PC-9 (cell line): Measurements from ENCODE around the gene RAD51D. TPM values are rescaled to one million over a fixed set of nuclear protein-coding genes. Genes with fewer than 3 reads are reported as not detected.

Source experiments
- BruUV-seq: library from RNA; stranded (reverse); fragments of 400-500 nt; replicated peaks from 2 replicates; lab custom pipeline; 2021; lab: Mats Ljungman, UMichigan
- CTCF ChIA-PET: fragments of 300-600 bp; sonication (Branson Sonifier 250); formaldehyde crosslinking; loops from one replicate; lab custom pipeline; 2022; ENCODE audit warnings: antibody characterized with exemption; lab: Charles Lee
- POLR2A ChIA-PET: fragments of 300-600 bp; sonication (Branson Sonifier 250); formaldehyde crosslinking; loops from one replicate; lab custom pipeline; 2022; ENCODE audit warnings: antibody characterized with exemption; ENCODE audit not compliant: unreplicated experiment; lab: Charles Lee
- DNase-seq, 2 experiments: peaks; one replicate each; pipeline versions ENCODE4 v3.0.0 to v3.0.0-alpha.2; 2015 to 2022; ENCODE audit warnings: mixed read lengths in 1 of 2
- H2AFZ ChIP-seq: fragments of 200-600 bp; sonication (generic); 2 replicates; pipeline ENCODE4 v1.8.1; 2017; ENCODE audit warnings: antibody characterized with exemption
- H3F3A ChIP-seq: fragments of 200-600 bp; sonication (generic); 2 replicates; pipeline ENCODE4 v1.8.1; 2017; ENCODE audit warnings: antibody characterized with exemption, mild to moderate bottlenecking, low read depth; ENCODE audit not compliant: insufficient read depth
- H3K27ac ChIP-seq: fragments of 200-600 bp; sonication (generic); 2 replicates; pipeline ENCODE4 v1.6.1; 2016; ENCODE audit warnings: mixed run types
- H3K27me3 ChIP-seq: fragments of 200-600 bp; sonication (generic); 2 replicates; pipeline ENCODE4 v1.6.1; 2016; ENCODE audit warnings: low read depth, mixed run types; ENCODE audit not compliant: insufficient read depth
- H3K36me3 ChIP-seq: fragments of 200-600 bp; sonication (generic); 2 replicates; pipeline ENCODE4 v1.6.1; 2016; ENCODE audit warnings: low read depth, mixed run types
- H3K4me1 ChIP-seq: fragments of 200-600 bp; sonication (generic); replicated peaks from 2 replicates; pipeline ENCODE4 v1.6.1; 2016; ENCODE audit warnings: mixed run types; ENCODE audit not compliant: insufficient read depth
- H3K4me2 ChIP-seq: fragments of 200-600 bp; sonication (generic); 2 replicates; pipeline ENCODE4 v1.6.1; 2017; ENCODE audit warnings: mixed run types
- H3K4me3 ChIP-seq: fragments of 200-600 bp; sonication (generic); 2 replicates; pipeline ENCODE4 v1.6.1; 2016; ENCODE audit warnings: mixed run types
- H3K79me2 ChIP-seq: fragments of 200-600 bp; sonication (generic); 2 replicates; pipeline ENCODE4 v1.6.1; 2017; ENCODE audit warnings: low read depth, mixed run types
- H3K9me2 ChIP-seq: fragments of 200-600 bp; sonication (generic); 2 replicates; pipeline ENCODE4 v1.8.1; 2017; ENCODE audit warnings: mild to moderate bottlenecking; ENCODE audit not compliant: insufficient read depth
- H3K9me3 ChIP-seq: fragments of 200-600 bp; sonication (generic); 2 replicates; pipeline ENCODE4 v1.8.1; 2016; ENCODE audit warnings: low read depth; ENCODE audit not compliant: insufficient read depth
- H4K20me1 ChIP-seq: fragments of 200-600 bp; sonication (generic); 2 replicates; pipeline ENCODE4 v1.8.1; 2017; ENCODE audit not compliant: insufficient read depth
- EZH2 ChIP-seq: fragments of 200-600 bp; sonication (generic); IDR thresholded peaks from 2 replicates; pipeline ENCODE4 v1.8.0; 2017; ENCODE audit warnings: antibody characterized with exemption, low read depth
- intact Hi-C: fragments of 100-400 bp; cut with micrococcal nuclease; formaldehyde crosslinking; loops from one replicate; pipeline ENCODE4 v1.10.0; 2022; ENCODE audit not compliant: unreplicated experiment
- total RNA-seq: library from RNA; stranded (reverse); gene quantifications from 2 replicates; pipeline ENCODE4 v1.2.3, GENCODE V29; 2021
- TF ChIP-seq, protein P1 (sequence below): fragments of 200-600 bp; sonication (generic); conservative IDR thresholded peaks from 2 replicates; pipeline ENCODE4 v1.6.1; 2017; ENCODE audit warnings: mixed run types, antibody characterized with exemption, mild to moderate bottlenecking, moderate library complexity

RAD51D gene
- total RNA-seq, 1 experiment from 2014 or later, result 7.8 TPM

DNA sequence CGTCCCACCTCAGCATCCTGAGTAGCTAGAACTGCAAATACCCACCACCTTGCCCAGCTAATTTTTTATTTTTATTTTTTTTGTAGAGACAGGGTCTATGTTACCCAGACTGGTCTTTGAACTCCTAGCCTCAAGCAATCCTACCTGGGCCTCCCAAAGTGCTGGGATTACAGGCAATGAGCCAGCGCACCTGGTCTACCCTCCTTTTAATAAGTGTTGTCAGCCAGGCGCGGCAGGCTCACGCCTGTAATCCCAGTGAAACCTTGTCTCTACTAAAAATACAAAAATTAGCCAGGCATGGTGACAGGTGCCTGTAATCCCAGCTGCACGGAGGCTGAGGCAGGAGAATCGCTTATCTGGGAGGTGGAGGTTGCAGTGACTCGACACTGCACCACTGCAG, 75.5 kb downstream of the RAD51D start:
- Histone ChIP-seq H3K4me3 (no peak overlapping the region), H3F3A (peaks cover 25% of the 10 kb centered on the region; the same call in 1 of the 2 replicates), H3K27me3 (no peaks in the 10 kb centered on the region), H3K4me1 (peaks cover 22% of the 10 kb centered on the region), H3K4me2 (no peak overlapping the region), H3K79me2 (peaks cover 5% of the 10 kb centered on the region; the same call in 1 of the 2 replicates), H4K20me1 (no peaks in the 10 kb centered on the region), H3K27ac (no peak overlapping the region), H3K9me3 (no peaks in the 10 kb centered on the region), H3K9me2 (no peaks in the 10 kb centered on the region), H2AFZ (no peak overlapping the region), H3K36me3 (no peaks in the 10 kb centered on the region)
- DNase-seq, result no peak
- intact Hi-C loops, result no loop called here
- POLR2A ChIA-PET, result no interaction called here
- no TSS peak for BruUV-seq
- CTCF ChIA-PET, result interaction anchor here (0.6 kb wide), 1 partner anchor 35 kb away, joined by 4 read pairs; no protein-coding TSS in a partner anchor
- TF ChIP-seq, protein P1, sequence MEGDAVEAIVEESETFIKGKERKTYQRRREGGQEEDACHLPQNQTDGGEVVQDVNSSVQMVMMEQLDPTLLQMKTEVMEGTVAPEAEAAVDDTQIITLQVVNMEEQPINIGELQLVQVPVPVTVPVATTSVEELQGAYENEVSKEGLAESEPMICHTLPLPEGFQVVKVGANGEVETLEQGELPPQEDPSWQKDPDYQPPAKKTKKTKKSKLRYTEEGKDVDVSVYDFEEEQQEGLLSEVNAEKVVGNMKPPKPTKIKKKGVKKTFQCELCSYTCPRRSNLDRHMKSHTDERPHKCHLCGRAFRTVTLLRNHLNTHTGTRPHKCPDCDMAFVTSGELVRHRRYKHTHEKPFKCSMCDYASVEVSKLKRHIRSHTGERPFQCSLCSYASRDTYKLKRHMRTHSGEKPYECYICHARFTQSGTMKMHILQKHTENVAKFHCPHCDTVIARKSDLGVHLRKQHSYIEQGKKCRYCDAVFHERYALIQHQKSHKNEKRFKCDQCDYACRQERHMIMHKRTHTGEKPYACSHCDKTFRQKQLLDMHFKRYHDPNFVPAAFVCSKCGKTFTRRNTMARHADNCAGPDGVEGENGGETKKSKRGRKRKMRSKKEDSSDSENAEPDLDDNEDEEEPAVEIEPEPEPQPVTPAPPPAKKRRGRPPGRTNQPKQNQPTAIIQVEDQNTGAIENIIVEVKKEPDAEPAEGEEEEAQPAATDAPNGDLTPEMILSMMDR, result no peak
- no peak for TF ChIP-seq EZH2

Other genes with a start within 250 kb of the RAD51D start
- gene CCT6B, start 158.4 kb downstream of the RAD51D start, total RNA-seq, result 3.7 and 8.5 TPM in 2 replicates
- gene ZNF830, start 158.3 kb downstream of the RAD51D start, total RNA-seq, result 13.6 and 13.9 TPM in 2 replicates
- 25.0 and 25.5 TPM in 2 replicates for gene LIG3, start 139.3 kb downstream of the RAD51D start, total RNA-seq
- gene RFFL, start 56.2 kb downstream of the RAD51D start, total RNA-seq, result 36.7 and 38.1 TPM in 2 replicates
- gene FNDC8, start 1.8 kb upstream of the RAD51D start, total RNA-seq, result not detected in 2 replicates
- 16.4 and 20.8 TPM in 2 replicates for gene NLE1, start 22.4 kb upstream of the RAD51D start, total RNA-seq
- not detected in 2 replicates for gene UNC45B, start 28.0 kb upstream of the RAD51D start, total RNA-seq
- not detected in 2 replicates for gene SLC35G3, start 74.5 kb upstream of the RAD51D start, total RNA-seq
- 16.1 and 17.3 TPM in 2 replicates for gene SLFN5, start 123.2 kb upstream of the RAD51D start, total RNA-seq